Skeletal muscle satellite cell (primary cell): Measurements from ENCODE around the gene TLR4. TPM values are rescaled to one million over a fixed set of nuclear protein-coding genes. Genes with fewer than 3 reads are reported as not detected.

ENCODE experiments used
- H3K27me3 ChIP-seq: 2 replicates; pipeline ENCODE4 v1.7.0; 2013; ENCODE audit warnings: low read length; ENCODE audit not compliant: control insufficient read depth, insufficient read depth
- H3K36me3 ChIP-seq: 2 replicates; pipeline ENCODE4 v1.7.0; 2013; ENCODE audit warnings: mild to moderate bottlenecking, control low read depth, low read length; ENCODE audit not compliant: insufficient read depth
- H3K4me1 ChIP-seq: 2 replicates; pipeline ENCODE4 v1.7.0; 2013; ENCODE audit warnings: low read length; ENCODE audit not compliant: control insufficient read depth, insufficient read depth
- H3K4me2 ChIP-seq: 2 replicates; pipeline ENCODE4 v1.7.0; 2013; ENCODE audit warnings: mild to moderate bottlenecking, low read length
- H3K4me3 ChIP-seq: 2 replicates; pipeline ENCODE4 v1.7.0; 2013; ENCODE audit warnings: low read length
- H3K9ac ChIP-seq: 2 replicates; pipeline ENCODE4 v1.7.0; 2013; ENCODE audit warnings: mild to moderate bottlenecking, low read depth, low read length, moderate library complexity
- H3K9me3 ChIP-seq: replicated peaks from 2 replicates; pipeline ENCODE4 v1.7.0; 2013; ENCODE audit warnings: mild to moderate bottlenecking, control low read depth, low read length
- small RNA-seq: library from RNA; depleted of rRNA; stranded (forward); fragments of <200 nt; gene quantifications from one replicate; pipeline ENCODE3, GENCODE V24; 2012

The TLR4 gene

DNA sequence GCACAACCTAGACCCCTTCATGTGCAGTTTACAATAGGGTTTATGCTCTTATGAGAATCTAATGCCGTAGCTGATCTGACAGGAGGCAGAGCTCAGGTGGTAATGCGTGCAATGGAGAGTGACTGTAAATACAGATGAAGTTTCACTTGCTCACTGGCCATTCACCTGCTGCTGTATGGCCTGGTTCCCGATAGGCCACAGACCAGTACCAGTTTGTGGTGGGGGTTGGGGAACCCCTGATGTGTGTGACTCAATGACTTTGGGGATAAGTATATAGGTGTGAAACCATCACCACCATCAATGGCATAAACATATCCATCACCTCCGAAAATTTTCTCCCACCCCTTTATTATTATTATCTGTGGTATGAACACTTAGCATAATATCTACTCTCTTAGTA, 42.1 kb downstream of the TLR4 start:
- Histone ChIP-seq H3K27me3 (no peaks in the 10 kb centered on the region), H3K4me1 (peaks cover 4% of the 10 kb centered on the region), H3K9me3 (no peaks in the 10 kb centered on the region), H3K4me3 (no peak overlapping the region), H3K4me2 (no peak overlapping the region), H3K9ac (no peak overlapping the region), H3K36me3 (no peaks in the 10 kb centered on the region)

DNA sequence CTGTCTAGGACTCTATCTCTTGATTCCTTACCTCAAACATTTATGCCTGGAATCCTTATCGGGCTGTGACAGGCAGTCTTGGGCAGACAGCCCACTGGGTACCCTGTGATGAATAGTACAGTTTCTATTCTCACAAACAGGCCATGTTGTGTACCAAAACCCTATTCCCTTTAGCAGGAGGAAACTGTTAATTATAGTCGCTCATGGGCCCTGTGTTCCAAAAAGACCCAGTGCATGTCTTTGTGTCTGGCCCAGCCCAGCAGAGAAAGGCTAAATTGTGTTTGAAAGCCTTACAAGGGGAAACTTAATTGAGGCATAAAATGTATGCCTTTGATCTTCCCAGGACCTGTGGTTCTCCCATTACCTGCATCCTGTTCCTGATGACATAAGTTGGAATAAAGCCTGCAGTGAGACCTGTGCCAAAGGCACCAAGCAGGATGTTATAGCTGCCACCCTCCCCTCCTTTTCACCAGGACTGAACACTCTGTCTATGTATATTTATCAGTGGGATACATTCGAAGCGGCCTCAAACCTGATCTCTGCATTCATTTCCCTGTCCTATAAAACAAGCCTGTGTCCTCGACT, 43.3 kb downstream of the TLR4 start:
- Histone ChIP-seq H3K27me3 (no peaks in the 10 kb centered on the region), H3K4me2 (no peak overlapping the region), H3K9me3 (no peaks in the 10 kb centered on the region), H3K4me1 (peaks cover 4% of the 10 kb centered on the region), H3K36me3 (no peaks in the 10 kb centered on the region), H3K4me3 (no peak overlapping the region), H3K9ac (no peak overlapping the region)

DNA sequence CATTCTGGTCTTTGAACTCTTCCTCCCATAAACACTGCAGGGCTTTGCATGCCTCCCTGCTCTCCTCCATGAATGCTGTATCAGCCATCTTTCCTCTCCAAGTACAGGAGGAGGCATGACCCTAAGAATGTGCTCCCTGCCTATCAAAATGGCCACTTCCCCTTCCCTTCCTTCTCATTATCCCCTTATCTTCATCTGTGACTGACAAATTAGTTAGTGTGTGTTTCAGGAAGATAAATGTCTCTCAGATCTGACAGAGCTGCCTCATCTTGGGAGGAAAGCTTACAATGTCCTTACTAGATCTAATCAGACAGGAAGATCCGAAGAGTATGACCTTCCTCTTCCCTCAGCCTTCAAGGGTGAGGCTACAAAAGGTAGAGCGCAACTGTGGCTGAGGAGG, 46.2 kb downstream of the TLR4 start:
- Histone ChIP-seq H3K4me1 (no peaks in the 10 kb centered on the region), H3K27me3 (no peaks in the 10 kb centered on the region), H3K4me2 (no peak overlapping the region), H3K4me3 (no peak overlapping the region), H3K9me3 (no peaks in the 10 kb centered on the region), H3K9ac (no peak overlapping the region), H3K36me3 (no peaks in the 10 kb centered on the region)

DNA sequence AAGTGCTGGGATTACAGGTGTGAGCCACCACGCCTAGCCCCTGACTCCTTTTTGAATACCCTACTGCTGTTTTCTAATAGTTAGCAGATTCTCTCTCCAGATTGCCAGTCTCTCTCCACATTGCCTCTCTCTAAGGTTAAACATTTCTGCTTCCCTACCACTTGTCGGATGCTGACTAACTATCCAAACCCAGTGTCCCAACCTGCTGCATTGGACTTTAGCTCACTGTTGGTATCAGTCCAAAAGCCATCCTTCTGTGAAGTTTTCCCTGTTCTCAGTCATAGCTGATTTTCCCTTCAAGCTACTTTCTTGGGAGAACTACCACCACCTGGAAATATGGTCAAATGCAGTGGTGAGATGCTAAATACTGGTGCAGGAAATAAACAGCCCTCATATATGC, 48.7 kb downstream of the TLR4 start:
- Histone ChIP-seq H3K36me3 (no peaks in the 10 kb centered on the region), H3K4me1 (no peaks in the 10 kb centered on the region), H3K4me2 (no peak overlapping the region), H3K4me3 (no peak overlapping the region), H3K27me3 (no peaks in the 10 kb centered on the region), H3K9me3 (no peaks in the 10 kb centered on the region), H3K9ac (no peak overlapping the region)

DNA sequence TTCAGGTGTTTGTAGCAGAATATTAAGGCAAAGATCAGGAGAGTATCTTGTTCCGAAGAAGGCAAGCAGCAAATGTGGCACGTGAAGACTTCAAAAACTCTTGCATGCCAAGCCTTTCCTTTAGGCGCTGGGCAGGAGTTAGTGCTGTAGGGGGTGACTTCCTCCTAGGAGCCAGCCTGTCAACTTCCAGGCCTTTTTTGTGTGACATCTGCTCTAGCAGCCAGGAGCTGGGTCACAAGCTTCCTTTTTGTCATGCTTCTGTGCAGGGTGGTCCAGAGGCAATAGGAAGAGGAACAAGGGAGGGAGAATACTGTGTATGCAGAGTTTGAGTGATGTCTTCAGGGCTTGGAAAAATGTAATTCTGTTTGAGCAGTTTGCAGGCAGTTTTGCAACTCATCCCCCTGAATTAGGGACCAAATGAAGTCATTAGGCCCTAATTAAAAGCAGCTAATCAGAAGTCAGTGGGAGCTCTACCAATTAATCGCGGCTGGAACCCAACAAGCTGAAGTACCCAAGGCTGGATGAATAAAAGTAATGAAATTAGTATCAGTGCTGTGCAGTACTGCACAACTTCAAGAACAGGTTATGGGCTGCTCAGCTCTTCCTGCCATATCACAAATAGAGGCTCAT, 53.5 kb downstream of the TLR4 start:
- H3K9me3 ChIP-seq, result no peaks in the 10 kb centered on the region

DNA sequence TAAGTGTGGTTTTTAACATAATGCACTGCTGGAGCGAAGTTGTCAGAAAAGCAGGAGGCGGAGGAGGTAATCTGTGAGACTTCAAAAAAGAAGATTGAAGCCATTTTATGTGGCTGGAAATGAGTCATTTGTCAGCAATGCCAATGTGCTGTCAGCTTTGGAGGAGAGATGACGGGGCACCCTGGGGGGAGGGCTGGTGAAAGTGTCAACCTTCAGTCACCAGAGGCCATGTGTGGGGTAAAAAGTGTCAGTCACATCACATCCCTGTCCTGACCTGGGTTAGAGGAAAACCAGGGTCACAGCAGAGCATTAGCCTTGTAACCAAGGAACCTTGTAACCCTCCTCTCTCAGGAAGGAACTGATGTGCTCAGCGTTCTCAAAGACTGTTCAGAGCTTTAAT, 59.1 kb downstream of the TLR4 start:
- Histone ChIP-seq H3K27me3 (no peaks in the 10 kb centered on the region), H3K4me2 (peak overlapping the region; percentile 20), H3K9me3 (no peaks in the 10 kb centered on the region), H3K4me1 (peaks cover 17% of the 10 kb centered on the region), H3K36me3 (no peaks in the 10 kb centered on the region), H3K9ac (no peak overlapping the region), H3K4me3 (no peak overlapping the region)

More for the DNA sequence above, 53.5 kb downstream of the TLR4 start:
- H3K4me3 ChIP-seq, result no peak overlapping the region
- H3K36me3 ChIP-seq, result no peaks in the 10 kb centered on the region
- H3K4me2 ChIP-seq, result no peak overlapping the region
- no peaks in the 10 kb centered on the region for H3K27me3 ChIP-seq
- H3K4me1 ChIP-seq, result peaks cover 4% of the 10 kb centered on the region
- no peak overlapping the region for H3K9ac ChIP-seq

DNA sequence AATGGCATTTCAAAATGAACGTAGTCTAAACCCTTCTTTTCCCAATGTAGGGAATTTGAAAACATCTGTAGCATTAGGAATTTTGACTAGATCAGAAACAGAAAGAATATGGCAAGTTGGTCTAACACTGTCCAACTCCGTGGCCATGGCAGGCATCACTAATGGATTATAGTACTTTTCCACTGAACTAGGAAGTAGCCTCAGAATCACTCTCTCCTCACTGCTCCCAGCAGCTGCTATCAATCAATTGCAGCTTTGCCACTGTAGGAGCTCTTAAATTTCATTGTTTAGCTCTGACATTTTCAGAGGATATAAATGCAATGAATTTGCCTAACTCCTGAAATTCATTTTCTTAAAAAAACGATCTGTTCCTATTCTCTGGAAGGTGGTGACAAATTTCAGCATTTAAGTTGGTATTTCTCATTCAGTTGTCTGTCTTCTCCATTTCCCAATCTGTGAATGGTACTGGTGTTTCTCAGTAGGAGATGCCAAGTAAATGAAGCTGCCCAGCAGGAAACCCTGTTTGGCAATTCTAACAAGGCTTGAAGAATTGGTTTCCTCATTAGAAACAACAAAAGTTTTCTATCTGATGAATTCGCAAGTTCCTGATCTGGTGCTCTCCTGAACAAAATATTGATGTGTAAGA, 64.7 kb downstream of the TLR4 start:
- Histone ChIP-seq H3K4me2 (no peak overlapping the region), H3K4me1 (peaks cover 17% of the 10 kb centered on the region), H3K36me3 (no peaks in the 10 kb centered on the region), H3K27me3 (no peaks in the 10 kb centered on the region), H3K4me3 (no peak overlapping the region), H3K9ac (no peak overlapping the region), H3K9me3 (no peaks in the 10 kb centered on the region)

DNA sequence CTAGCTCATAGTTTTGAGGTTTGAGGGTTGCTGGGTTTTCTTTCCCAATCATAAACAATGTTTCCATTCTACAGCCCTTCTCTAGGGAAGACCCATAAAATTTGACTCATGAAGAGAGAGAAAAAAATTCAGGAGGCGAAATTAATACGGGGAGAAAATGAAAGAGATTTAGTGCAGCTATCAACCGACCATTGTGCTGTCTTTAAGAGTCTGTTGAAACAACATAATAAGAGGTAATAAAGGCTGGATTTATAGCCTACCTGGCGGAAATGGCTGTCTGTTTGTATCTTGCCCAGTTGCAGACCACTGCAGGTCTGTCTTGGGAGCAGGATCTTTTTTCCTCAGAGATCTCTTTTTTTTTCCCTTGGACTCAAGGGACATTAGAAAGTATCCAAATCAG, 66.9 kb downstream of the TLR4 start:
- no peaks in the 10 kb centered on the region for H3K36me3 ChIP-seq
- H3K4me1 ChIP-seq, result peaks cover 16% of the 10 kb centered on the region
- H3K27me3 ChIP-seq, result no peaks in the 10 kb centered on the region
- no peak overlapping the region for H3K9ac ChIP-seq
- H3K4me3 ChIP-seq, result no peak overlapping the region
- H3K9me3 ChIP-seq, result no peaks in the 10 kb centered on the region
- no peak overlapping the region for H3K4me2 ChIP-seq

DNA sequence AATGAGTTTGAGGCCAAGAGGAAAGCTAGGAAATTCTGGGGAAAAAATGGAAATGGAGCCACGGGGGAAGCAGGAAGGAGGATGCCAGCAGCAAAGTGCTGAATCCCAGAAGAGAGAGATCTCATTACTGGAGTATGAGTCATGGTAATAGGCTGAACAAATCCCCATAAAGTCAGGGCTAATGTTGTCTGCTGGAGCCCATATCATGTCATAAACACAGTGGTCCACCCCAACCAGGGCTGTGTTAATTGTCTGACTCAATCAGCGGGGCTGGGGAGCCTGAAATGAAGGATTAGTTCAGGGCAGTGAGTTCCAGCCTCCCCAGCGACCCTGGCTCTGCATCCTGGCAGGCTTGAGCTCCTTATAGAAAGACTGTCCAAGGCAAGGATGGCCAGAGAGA, 68.8 kb downstream of the TLR4 start:
- Histone ChIP-seq H3K4me2 (peak overlapping the region; percentile 50), H3K9ac (peak overlapping the region; percentile 43), H3K4me1 (peaks cover 16% of the 10 kb centered on the region), H3K27me3 (no peaks in the 10 kb centered on the region), H3K36me3 (no peaks in the 10 kb centered on the region), H3K9me3 (no peaks in the 10 kb centered on the region), H3K4me3 (peak overlapping the region; percentile 26)

Small RNA genes lying within 50 kb of the gene (small RNA-seq; reads per million reads assigned to genes)
- not detected for gene RNU6-1082P
